KBM-7 (cell line): ENCODE data around the gene SH2D5.
"Not testable (repeated sequence)": the region's sequence is repeated elsewhere in the genome, so short reads cannot be mapped to it uniquely, and the experiment has no call there.

ENCODE experiments used
- DNase-seq: peaks from one replicate; pipeline ENCODE4 v3.0.0-alpha.2; 2015
- in situ Hi-C: fragments of 300-500 bp; cut with MboI; formaldehyde crosslinking; loops from 2 replicates; pipeline ENCODE4 v1.14.3; 2020; ENCODE audit warnings: low sequenced_read_pairs, low pct_unique_long_range_greater_than_20kb, mixed read lengths

The SH2D5 gene

GRCh38 chr1:20718343-20718882, 14.1 kb downstream of the SH2D5 start:
- not testable (repeated sequence) for DNase-seq
- in situ Hi-C loops: loop anchor here (25.0 kb wide), 1 partner anchor 469 kb away; the partner anchor contains the start of gene EIF4G3

GRCh38 chr1:20717452-20718342, 14.8 kb downstream of the SH2D5 start, which contains the start of gene KIF17:
TSS of gene KIF17 (minus strand) at chr1:20718007. CDS start at chr1:20717706, 301 bp downstream.
- in situ Hi-C loops: loop anchor here (25.0 kb wide), 1 partner anchor 470 kb away; the partner anchor contains the start of gene EIF4G3
- DNase-seq: peak; percentile 60

GRCh38 chr1:20716232-20716631, 16.3 kb downstream of the SH2D5 start:
- in situ Hi-C loops: loop anchor here (25.0 kb wide), 1 partner anchor 471 kb away; the partner anchor contains the start of gene EIF4G3
- DNase-seq: no peak

- in situ Hi-C loops: loop anchor here (25.0 kb wide), 1 partner anchor 472 kb away; the partner anchor contains the start of gene EIF4G3
- DNase-seq: no peak
Measured at GRCh38 chr1:20715406-20715805, 17.1 kb downstream of the SH2D5 start.

- in situ Hi-C loops: loop anchor here (25.0 kb wide), 1 partner anchor 474 kb away; the partner anchor contains the start of gene EIF4G3
- no peak for DNase-seq
Measured at GRCh38 chr1:20713440-20713839, 19.1 kb downstream of the SH2D5 start.

GRCh38 chr1:20712215-20712577, 20.3 kb downstream of the SH2D5 start:
- peak; percentile 44 for DNase-seq
- in situ Hi-C loops: loop anchor here (25.0 kb wide), 1 partner anchor 475 kb away; the partner anchor contains the start of gene EIF4G3

- peak; percentile 48 for DNase-seq
- in situ Hi-C loops: loop anchor here (25.0 kb wide), 1 partner anchor 476 kb away; the partner anchor contains the start of gene EIF4G3
Measured at GRCh38 chr1:20711285-20712214, 21.0 kb downstream of the SH2D5 start.

GRCh38 chr1:20710469-20711284, 21.8 kb downstream of the SH2D5 start:
- no peak for DNase-seq
- in situ Hi-C loops: loop anchor here (25.0 kb wide), 1 partner anchor 477 kb away; the partner anchor contains the start of gene EIF4G3

GRCh38 chr1:20709868-20710267, 22.6 kb downstream of the SH2D5 start:
- in situ Hi-C loops: loop anchor here (25.0 kb wide), 1 partner anchor 477 kb away; the partner anchor contains the start of gene EIF4G3

GRCh38 chr1:20708891-20709290, 23.6 kb downstream of the SH2D5 start:
- DNase-seq: no peak
- in situ Hi-C loops: loop anchor here (25.0 kb wide), 1 partner anchor 478 kb away; the partner anchor contains the start of gene EIF4G3

More at GRCh38 chr1:20709868-20710267, 22.6 kb downstream of the SH2D5 start:
- no peak for DNase-seq

- no peak for DNase-seq
- in situ Hi-C loops: loop anchor here (25.0 kb wide), 1 partner anchor 479 kb away; the partner anchor contains the start of gene EIF4G3
Measured at GRCh38 chr1:20708057-20708456, 24.4 kb downstream of the SH2D5 start.

GRCh38 chr1:20706841-20707240, 25.7 kb downstream of the SH2D5 start:
- in situ Hi-C loops: loop anchor here (25.0 kb wide), 1 partner anchor 480 kb away; the partner anchor contains the start of gene EIF4G3
- DNase-seq: no peak

- in situ Hi-C loops: loop anchor here (25.0 kb wide), 1 partner anchor 482 kb away; the partner anchor contains the start of gene EIF4G3
- DNase-seq: no peak
Measured at GRCh38 chr1:20705203-20705755, 27.2 kb downstream of the SH2D5 start.

GRCh38 chr1:20704390-20705202, 27.9 kb downstream of the SH2D5 start:
- in situ Hi-C loops: loop anchor here (25.0 kb wide), 1 partner anchor 483 kb away; the partner anchor contains the start of gene EIF4G3
- DNase-seq: no peak

GRCh38 chr1:20703124-20703756, 29.3 kb downstream of the SH2D5 start:
- no peak for DNase-seq
- in situ Hi-C loops: loop anchor here (25.0 kb wide), 1 partner anchor 484 kb away; the partner anchor contains the start of gene EIF4G3

GRCh38 chr1:20702416-20702815, 30.1 kb downstream of the SH2D5 start:
- DNase-seq: peak; percentile 35
- in situ Hi-C loops: loop anchor here (25.0 kb wide), 1 partner anchor 485 kb away; the partner anchor contains the start of gene EIF4G3
